T47D (cell line): ENCODE data around the gene KMT2C.

Experiments
- DNase-seq, 2 experiments: peaks; one replicate each; pipeline versions ENCODE4 v3.0.0 to v3.0.0-alpha.2; 2011 to 2012; ENCODE audit warnings: low read depth in 1 of 2, low spot score in 1 of 2
- JUND ChIP-seq: IDR thresholded peaks from 2 replicates; pipeline ENCODE4 v1.6.1; 2012; ENCODE audit warnings: low read depth
- in situ Hi-C: cut with HindIII; loops from 2 replicates; pipeline ENCODE4 v1.10.0; 2016; ENCODE audit warnings: low sequenced_read_pairs, low pct_unique_long_range_greater_than_20kb

KMT2C gene

DNA sequence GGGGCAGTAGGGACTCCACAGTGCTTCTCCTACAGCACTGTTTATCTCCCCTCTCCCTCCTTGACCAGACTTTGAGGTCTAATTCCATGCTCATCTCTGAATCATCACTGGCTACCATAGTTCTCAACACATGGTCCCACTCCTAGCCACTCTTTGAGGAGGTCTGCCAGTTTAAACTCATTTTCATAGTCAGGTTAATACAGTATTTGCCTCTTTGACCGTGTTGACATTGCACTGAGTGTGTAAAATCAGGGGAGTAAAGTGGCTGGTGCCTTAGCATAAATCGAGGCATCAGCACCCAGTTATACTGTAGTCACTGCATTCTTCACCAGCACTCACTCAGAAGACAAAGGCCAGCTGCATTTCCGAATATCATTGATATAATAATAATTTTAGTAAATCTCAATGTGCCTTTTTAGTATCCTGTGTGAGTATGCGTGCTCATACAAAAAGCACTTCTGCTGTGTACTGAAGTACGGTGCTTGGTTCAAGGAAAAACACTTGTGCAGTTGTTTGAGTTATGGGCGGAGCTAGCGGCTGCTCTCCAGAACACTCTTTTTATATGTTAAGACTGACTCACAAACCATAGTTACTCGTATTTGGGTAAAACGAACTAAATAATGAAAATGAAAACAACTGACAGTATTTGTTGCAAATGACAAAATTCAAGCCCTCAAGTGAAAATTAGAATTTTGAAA lies 320.6 kb downstream of the KMT2C start:
- in situ Hi-C loops = no loop called here
- TF ChIP-seq JUND = no peak
- no peak for DNase-seq

DNA sequence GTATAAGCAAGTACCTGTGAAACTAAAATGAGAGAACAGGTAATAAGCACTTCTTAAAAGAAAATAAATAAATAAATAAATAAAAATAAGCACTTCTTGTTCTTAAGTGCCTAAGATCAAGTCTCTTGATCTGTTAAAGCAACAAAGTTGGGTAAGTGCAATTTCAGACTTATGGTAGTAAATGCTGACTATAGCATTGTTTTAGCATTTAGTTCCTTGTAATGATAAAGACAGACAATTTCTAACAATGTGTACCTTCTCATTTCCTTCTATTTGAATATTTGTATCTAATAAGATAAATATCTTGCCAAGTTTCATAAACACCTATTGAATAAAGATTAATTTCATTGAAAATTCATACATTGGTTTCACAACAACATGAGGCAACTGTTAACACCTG lies 323.0 kb downstream of the KMT2C start:
- TF ChIP-seq JUND = no peak
- DNase-seq = no peak
- in situ Hi-C loops = no loop called here

DNA sequence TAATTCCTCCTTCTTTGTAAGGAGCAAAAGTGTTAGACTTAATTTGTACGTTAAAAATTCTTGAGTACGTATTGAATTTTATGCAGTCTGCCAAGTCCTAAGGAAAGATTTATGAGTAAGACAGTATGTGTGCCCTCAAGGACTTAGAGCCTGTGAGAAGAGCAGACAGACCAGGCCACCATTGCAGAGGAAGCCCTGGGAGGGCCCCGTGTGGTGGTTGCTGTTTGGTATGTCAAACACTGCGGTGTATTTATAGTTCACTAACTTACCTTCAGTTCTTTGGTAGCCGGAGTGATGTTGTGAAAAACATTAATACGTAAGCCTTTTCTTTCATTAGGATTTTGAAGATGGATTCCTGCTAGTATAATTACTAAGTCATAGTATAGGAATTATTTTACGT lies 327.4 kb downstream of the KMT2C start:
- DNase-seq = peak in 1 of 2 experiments; percentile 1
- no peak for TF ChIP-seq JUND
- in situ Hi-C loops = no loop called here

DNA sequence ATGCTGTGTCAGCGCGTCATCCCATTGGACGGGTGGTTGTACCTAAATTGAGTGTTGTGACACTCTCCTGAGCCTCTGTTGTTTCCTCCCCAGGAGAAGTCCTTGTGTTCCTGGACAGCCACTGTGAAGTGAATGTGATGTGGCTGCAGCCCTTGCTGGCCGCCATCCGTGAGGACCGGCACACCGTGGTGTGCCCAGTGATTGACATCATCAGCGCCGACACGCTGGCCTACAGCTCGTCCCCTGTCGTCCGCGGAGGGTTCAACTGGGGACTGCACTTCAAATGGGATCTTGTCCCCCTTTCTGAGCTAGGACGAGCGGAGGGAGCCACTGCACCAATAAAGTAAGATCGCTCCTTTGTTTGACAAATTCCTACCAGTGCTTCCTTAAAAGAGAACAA lies 327.9 kb downstream of the KMT2C start:
- TF ChIP-seq JUND = no peak

DNA sequence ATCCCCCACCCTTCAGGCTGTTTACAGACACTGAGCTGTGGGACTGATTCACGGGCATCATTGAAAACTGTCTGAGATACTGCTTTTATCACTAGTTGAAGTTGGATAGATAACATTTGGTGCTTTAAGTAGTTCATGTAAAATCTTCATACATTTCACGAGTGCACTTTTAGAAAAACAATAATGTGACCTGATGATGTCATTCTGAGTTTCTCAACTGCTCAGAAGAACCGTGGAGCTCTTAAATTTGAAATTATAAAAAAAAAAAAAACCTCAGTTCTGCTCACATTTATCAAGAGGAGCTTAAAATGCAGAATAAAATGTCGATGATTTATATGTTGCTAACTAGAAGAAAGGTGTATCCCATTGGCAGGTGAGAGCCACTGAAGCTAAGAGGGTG lies 328.8 kb downstream of the KMT2C start:
- TF ChIP-seq JUND = no peak

More for the DNA sequence above, 327.9 kb downstream of the KMT2C start:
- in situ Hi-C loops = no loop called here
- DNase-seq = no peak

DNA sequence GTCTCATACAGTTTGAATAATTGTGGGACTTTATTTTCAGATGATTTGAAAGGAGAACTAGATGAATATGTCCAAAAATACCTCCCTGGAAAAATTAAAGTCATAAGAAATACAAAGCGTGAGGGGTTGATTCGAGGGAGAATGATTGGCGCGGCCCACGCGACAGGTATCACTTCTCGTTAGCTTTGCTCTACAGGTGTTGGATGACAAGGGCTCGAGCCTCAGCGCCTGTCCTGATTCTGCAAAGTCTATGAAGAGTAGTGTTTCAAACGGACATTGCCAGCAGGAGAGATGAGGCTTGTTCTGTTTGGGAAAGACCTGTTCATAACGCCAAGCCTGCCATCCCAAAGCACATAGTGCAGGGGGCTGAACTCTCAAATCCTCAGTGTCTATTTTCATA lies 330.6 kb downstream of the KMT2C start:
- TF ChIP-seq JUND = no peak
- in situ Hi-C loops = no loop called here

More for the DNA sequence above, 328.8 kb downstream of the KMT2C start:
- in situ Hi-C loops = no loop called here
- DNase-seq = no peak

DNA sequence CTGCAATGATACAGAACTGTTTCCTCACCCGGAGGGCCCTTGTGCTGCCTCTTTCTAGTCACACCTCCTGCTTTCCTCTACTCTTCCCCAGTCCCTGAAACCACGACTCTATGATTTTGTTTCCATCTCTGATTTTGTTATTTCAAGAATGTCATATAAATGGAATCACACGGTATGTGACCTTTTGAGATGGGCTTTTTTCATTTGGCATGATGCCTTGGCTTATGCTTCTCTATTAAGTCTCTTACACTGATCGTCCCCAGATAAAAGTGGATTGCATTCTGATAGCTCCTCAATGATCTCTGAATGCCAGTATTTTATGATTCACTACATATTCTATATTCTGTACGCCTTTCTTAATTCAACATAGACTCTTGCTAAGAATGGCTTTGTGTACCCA lies 332.1 kb downstream of the KMT2C start:
- no peak for TF ChIP-seq JUND
- no peak for DNase-seq
- in situ Hi-C loops = no loop called here

More for the DNA sequence above, 330.6 kb downstream of the KMT2C start:
- no peak for DNase-seq

DNA sequence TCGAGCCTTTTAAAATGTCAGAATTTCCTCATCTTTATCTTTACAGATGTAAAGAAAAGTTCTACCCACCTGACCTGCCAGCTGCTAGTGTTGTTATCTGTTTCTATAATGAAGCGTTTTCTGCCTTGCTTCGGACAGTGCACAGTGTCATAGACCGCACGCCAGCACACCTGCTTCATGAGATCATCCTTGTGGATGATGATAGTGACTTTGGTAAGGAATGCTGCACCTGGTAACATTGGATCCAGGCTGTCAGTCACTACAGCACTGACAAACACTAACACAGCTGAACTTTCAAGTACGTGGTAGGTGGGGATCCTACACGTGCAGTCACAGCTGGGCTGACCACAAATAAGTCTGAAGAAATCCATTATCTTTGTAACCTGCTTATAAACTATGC lies 332.7 kb downstream of the KMT2C start:
- TF ChIP-seq JUND = no peak
- DNase-seq = no peak
- in situ Hi-C loops = no loop called here

DNA sequence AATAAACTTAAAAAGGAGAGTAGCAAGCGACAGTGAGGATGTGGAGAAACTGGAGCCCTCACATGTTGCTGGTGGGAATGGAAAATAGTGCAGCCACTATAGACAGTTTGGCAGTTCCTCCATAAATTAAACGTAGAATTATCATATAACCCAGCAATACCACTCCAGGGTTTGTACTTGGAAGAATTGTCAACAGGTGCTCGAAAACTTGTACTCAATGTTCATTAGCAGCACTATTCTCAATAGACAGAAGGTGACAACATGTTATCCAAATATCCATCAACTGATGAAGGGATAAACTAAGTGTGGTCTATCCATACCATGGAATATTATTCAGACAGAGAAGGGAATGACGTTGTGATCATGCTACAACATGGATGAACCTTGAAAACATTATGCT lies 338.5 kb downstream of the KMT2C start:
- TF ChIP-seq JUND = no peak
- no peak for DNase-seq
- in situ Hi-C loops = no loop called here

DNA sequence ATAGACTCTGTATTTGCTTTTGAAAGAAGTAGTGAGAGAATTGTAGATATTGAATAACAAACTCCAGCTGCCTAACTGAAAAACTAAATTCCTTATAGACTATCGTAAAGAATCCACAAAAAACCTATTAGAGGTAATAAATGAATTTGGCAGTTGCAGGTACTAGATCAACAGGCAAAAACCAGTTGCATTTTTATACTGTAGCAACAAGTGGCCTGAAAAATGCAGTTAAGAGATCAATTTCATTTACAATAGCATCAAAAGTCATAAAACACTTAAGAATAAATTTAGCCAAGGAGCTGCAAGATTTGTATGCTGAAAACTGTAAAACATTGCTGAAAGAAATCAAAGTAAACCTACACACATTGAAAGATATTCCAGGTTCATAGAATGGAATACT lies 340.0 kb downstream of the KMT2C start:
- TF ChIP-seq JUND = no peak
- no peak for DNase-seq
- in situ Hi-C loops = no loop called here

DNA sequence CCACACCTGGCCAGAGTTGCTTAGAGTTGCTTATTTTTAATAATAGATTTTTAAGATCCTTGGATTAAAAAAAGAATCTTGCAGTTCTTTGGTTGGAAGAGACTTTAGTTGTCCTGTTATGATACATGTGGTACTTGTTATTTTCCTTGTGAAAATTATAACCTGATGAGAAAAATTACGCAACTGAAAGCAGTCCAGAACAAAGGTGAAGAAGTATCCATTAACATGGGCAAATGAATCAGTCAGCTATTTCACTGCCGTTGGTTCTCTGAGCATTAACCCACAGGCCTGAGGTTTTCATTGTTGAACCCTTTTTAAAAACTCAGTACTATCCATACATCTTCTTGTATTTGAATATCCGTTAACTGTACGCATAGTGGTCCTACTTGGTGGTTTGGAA lies 342.1 kb downstream of the KMT2C start:
- TF ChIP-seq JUND = no peak
- in situ Hi-C loops = no loop called here
- no peak for DNase-seq

DNA sequence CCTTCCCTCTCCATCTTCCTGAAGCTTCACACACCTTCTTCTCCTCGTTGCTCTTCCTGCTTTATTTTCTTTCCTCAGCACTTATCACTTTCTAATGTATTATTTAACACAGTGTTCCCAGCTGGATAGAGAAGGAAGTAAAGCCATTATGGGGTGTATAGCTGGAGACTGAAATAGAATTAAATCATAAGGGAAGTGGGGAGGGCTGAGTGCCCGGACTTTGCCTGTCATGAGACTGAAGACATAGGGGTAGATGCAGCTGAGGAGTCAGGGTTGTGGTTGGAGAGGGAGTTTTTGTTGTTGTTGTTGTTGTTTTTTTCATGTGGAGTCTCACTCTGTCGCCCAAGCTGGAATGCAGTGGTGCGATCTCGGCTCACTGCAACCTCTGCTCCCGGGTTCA lies 345.1 kb downstream of the KMT2C start:
- no peak for TF ChIP-seq JUND
- in situ Hi-C loops = no loop called here
- DNase-seq = no peak

DNA sequence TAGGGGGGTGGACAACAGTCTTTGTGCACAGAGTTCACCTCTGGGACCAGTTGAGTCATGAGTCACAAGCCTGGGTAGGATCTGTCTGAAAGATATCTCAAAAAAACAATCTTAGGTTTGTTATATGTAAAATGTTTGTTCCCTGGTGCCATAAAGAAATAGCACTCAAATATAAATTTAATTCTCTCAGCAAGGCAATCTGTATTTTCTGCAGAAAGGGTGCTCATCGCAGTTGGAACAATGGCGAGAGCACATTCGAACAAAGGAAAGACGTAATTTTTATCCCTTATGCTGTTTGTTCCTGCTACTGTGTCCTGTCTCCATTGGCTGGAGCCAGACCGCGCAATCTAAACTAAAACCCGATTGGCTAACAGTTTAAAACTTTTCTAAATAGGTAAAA lies 346.6 kb downstream of the KMT2C start:
- no peak for DNase-seq
- TF ChIP-seq JUND = no peak
- in situ Hi-C loops = no loop called here

DNA sequence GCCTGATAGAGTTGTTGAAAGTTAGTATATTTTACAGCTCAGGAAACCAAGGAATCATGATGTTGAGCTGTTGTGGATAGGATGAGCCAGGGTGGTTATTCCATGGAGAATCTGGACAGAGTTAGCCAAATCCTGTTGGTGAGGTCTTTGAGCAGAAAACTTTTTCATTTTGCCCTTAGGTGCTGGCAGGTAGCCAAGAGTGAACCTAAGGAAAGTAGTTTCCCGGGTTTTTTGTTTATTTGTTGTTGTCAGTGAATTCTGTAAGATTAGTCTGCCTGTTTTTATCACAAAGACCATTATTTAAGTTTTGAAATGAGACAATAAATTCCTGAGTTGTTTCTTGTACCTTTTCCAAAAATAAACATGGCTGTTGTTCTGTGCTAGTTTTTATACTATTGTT lies 349.3 kb downstream of the KMT2C start:
- in situ Hi-C loops = no loop called here
- DNase-seq = peak in 1 of 2 experiments; percentile 39
- TF ChIP-seq JUND = no peak

DNA sequence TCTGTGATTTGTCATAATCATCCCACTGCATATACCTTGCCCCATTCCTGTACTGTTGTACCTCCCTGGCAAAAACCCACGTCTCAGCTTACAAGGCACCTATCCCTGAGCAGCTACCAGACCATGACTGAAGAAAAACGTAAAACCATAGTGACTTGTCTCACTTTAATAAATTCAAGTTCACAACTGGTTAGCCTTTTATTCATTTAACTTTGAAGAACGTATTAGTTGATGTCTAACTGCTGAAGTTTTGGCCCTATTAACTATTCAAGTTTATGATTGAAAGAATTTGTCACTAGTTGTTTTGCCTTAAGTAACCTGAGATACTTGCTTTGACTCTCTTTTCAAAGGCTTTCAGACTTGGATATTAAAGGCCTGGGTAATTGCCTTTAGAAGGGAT lies 350.7 kb downstream of the KMT2C start:
- in situ Hi-C loops = no loop called here
- no peak for DNase-seq
- TF ChIP-seq JUND = no peak
